ENCODE measurements around the gene TRAPPC12. TPM values are rescaled to one million over a fixed set of nuclear protein-coding genes. Genes with fewer than 3 reads are reported as not detected.
"Not testable (repeated sequence)": the region's sequence is repeated elsewhere in the genome, so short reads cannot be mapped to it uniquely, and the experiment has no call there.

TRAPPC12 gene
- total RNA-seq, 1 donor from 2014 or later, result 133 TPM

DNA sequence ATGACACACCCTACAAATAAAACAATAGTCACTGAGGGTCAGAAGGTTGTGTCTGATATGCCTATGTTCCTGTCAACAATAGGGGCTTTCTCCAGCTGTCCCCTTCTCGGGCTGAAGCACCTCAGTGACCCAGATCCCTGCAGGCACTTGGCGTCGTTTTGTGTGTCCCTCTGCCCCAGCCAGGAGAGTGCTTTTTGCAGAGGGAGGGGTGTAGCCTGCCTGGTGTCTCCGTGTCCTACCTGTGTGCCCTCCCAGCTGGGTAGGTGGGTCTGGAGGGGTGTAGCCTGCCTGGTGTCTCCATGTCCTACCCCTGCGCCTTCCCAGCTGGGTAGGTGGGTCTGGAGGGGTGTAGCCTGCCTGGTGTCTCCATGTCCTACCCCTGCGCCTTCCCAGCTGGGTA lies 74.5 kb downstream of the TRAPPC12 start:
- DNase-seq (ENCODE audit: low spot score), result not testable (repeated sequence)

DNA sequence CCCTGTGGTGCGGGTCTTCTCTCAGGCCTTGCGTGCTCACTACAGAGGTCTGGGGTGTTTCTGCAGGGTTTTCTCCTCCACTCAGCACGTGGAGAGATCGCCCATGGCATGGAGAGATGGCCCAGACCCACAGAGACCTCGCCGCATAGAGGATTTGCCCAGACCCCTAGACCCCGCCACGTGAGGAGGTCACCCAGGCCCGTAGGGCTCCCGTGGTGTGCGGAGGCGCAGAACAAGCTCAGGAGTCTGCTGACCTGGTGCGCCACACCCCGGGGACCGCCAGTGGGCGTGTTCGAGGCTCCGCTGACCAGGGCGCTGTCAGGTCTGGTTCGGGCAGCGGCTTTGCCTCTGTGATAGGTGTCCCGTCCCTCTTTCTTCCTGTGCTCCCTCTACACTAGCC lies 75.3 kb downstream of the TRAPPC12 start:
- no peak for DNase-seq (ENCODE audit: low spot score)

DNA sequence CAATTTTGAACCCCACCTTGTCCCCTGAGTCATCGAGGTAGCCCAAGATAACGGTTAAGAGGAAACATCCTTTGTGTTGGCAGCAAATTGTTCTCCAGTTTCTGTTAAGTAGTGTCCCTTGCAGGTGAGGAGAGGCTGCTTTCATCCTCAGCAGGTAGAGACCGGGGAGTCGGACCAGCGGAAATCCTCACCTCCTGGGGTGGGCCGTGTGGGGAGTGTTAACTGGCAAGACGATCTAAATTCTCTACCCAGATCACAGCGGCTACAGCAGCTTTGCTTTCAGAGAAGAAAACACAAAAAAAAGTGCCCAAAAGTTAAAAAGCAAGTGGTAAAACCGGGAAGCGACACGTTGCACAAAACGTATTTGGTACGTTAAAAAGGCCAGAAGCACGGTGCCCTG lies 76.6 kb downstream of the TRAPPC12 start:
- no peak for DNase-seq (ENCODE audit: low spot score)

DNA sequence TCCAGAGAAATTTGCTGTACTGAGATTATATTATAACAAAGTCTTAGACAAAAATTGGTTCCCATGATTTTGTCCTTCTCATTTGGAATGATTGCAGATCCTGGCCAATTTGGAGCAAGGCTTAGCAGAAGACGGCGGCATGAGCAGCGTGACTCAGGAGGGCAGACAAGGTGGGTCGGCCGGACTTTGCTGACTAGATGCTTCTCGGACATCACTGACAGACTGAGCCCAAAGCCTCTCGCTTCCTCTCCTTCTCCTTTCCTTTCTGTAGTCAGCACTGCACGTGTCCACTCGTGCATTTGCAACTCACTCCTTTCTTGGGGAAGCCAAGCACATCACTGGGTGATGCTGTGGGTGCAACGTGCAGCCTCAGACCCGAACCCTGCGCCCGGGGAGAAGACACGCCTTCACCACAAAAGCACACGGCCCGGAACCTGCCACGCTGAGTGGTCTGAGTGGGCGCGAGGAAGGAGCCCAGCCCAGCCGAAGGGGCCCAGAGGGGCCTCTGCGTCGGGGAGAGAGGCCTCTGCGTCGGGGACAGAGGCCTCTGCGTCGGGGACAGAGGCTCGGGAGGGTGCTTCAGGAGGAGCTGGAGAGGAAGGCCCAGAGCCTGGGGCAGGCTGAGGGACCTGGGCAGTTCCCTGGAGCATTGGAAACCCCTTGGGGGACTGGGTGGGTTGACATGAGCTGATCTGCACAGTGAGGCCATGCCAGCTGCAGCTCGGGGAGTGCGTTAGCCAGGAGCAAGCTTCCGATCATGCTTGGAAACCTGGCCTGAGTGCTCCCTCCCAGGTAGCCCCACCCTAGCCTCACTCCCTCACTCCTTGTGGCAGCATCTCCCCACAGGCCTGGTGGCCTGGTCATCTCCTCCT lies 78.3 kb downstream of the TRAPPC12 start:
- no peak for DNase-seq (ENCODE audit: low spot score)

DNA sequence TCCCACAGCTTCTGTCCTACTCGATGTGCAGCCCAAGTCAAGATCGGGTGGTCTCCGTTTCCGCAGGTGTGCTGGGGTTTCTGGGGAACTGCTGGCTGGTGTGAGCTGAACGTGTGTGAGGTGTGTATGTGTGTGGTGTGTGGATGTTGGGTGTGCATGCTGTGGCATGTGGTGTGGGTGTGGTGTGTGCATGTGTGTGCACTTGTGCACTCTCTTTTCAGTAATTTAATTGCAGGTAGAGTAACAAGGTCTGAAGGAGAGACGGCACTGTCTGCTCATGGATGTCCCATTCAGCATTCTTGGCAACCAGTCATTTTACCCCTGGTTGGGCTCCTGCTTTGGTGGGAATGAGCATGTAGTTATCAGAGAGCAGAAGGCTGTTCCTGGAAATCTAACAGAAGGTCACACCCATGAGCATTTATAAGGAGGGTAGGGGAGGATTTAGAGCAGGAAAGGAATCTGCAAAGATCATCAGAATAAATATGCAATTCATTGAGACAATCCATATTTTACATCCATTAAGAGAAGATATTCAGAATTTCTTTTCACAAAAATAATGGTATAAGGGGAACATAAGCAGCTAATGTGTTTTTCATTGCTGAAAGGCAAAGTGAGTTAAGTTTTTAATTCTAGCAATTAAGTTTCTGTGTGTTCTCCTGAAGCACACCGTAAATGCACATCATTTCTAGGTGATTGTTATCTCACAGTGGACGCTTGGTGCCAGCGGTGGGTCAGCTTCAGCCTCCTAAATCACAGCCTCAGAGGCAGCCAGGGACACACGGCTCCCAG lies 79.1 kb downstream of the TRAPPC12 start:
- peak; percentile 41 for DNase-seq (ENCODE audit: low spot score)

DNA sequence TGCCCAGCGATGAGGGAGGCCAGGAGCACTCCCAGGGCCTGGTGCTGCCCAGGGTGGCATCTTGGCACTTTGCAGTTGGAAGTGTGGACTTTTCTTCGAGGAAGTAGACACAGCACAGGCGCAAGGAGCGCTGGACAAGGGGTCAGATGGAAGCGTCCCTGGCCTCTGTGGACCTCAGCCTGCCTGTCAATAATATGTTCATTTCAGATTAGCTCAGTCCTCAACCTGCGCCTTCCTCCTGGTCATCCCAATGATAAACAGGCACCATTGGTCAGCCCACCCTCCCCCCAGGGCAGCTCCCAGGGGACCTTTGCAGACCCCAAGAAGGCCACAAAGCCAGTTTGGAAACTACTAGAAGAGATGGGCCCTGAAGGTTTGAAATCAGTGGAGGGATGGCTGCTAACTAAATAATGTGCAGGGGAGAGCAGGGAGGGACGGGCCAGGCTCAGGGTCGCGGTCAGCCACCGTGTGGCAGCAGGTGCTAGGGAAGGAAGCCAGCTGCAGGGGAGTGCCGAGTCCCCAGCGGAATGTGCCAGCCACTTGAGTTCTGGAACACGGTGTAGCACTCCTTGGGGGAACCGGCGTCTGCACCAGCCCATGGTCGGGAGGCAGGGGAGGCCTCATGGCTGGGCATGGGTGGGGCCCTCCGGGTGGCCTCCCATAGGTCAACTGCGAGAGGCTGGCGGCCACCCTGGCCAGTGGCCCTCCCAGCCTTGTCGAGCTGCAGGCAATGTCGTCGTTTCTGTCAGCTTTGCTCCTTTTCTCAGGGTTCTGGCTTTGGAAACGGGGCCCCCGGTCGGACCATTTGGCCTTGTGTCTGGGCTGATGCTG lies 79.9 kb downstream of the TRAPPC12 start:
- DNase-seq (ENCODE audit: low spot score), result no peak

DNA sequence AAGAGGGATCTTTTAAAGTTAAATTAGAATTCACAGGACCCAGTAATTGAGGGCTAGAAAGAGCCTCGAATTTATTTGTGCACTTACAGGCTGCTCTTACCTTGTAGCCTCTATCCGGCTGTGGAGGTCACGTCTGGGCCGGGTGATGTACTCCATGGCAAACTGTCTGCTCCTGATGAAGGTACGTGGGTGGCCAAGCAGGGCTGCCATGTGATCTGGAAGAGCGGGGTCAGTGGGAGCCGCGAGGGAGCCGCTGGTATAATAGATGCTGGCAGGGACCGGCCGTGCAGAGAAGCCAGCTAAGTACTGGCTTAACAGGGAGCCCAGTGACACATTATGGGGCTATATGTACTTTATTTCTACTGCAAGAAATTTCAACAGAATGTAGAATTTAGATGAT lies 80.7 kb downstream of the TRAPPC12 start:
- DNase-seq (ENCODE audit: low spot score), result no peak

DNA sequence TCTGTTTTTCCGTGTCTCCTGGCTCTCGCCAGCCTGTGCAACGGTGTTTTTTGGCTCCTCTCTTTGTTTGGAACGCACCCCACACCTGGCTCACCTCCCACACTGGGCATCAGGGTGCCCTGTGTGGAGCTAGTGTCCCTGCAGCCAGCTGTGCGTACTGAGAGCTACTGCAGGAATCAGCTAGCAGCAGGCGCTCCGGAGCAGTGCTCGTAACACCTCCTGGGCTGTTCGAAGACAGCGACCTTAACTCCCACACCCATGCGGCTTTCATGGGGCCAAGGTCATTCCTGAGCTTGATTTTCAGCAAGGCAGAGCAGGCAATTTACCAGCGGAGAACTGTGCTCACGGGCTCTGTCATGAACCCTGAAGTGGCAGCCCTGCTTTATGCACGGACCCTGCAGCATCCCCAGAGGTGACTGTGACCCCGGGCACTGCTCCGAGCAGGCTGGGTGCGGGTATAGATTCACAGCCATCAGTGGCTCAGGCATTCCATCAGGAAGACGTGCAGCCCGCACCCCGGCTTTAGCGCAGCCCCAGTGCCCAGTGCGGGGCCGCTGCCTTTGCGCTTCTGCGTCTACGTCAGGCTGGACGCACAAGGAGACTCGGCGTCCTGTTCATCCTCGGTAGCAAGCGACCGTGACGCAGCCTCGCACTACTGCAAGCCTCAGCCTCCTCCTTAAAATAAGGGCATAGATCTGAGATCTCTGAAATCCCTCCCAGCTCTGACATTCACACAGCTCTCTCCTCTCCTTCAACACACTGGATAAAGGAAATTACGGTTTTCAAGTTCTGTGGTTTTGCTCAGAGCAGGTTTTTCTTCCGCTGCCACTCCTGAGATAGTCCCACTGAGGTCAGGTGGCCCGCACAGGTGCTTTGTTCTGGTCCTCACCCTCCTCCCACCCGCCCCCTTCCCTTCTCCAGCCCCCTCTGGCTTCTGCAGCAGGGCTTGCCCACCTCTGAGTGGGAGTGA lies 81.6 kb downstream of the TRAPPC12 start:
- no peak for DNase-seq (ENCODE audit: low spot score)

DNA sequence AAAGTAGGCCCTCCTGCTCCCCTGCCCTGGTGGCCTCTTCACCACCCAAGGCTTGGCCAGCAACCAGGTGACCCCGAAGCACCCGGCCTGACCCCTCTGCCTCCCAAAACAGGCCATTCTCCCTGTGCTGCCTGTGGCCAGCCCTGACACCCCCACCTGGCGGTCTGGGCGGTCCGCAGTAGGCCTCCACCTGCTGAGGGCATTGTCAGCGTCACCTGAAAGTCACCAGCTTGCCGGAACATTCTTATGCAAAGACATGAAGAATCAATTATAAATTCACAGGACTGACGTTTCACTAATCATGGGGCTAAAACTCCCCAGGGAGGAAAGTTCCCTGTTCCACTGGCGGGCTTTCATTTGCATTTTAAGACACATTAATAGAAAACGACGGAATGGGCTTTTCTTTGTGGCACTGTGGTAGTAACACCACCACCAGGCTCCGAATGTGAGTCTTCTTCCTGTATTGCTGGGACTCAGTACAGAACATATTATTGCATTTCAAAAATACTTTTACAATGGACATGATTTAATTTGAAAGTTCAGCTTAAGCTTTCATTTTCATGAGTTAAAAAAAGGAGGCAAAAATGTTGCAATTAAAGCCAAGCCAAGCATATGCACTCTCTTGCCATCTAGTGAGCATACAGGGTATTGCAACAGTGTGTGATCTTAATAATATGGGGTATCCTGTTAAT lies 82.5 kb downstream of the TRAPPC12 start:
- peak; percentile 54 for DNase-seq (ENCODE audit: low spot score)

DNA sequence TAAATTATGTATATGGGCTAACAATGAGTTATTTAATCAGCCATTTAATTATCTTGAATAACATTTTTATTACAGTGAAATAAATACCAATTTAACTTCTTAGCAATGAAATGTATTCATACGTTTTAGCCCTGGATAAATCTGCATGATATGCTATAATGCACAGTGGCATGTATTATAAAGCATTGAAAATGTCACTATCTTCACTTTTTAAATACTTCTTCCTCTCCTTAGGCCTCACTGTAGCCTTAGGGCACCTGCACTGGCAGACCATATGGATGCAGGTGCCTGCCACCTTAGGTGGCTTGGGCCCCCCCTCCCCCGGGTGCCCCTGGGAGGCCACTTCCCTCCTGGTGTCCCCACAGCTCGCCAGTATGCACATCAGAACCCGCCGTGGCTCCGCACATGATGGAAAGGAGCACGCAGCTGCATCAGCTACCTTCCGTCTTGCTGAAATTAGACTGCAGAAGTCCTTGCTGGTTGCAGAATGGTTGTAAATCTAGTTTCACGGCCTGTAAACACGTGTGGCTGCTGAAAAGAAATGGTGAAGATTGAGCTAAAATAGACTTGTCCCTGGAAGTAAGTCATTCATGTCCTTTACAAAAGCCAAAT lies 83.1 kb downstream of the TRAPPC12 start:
- DNase-seq (ENCODE audit: low spot score), result no peak

DNA sequence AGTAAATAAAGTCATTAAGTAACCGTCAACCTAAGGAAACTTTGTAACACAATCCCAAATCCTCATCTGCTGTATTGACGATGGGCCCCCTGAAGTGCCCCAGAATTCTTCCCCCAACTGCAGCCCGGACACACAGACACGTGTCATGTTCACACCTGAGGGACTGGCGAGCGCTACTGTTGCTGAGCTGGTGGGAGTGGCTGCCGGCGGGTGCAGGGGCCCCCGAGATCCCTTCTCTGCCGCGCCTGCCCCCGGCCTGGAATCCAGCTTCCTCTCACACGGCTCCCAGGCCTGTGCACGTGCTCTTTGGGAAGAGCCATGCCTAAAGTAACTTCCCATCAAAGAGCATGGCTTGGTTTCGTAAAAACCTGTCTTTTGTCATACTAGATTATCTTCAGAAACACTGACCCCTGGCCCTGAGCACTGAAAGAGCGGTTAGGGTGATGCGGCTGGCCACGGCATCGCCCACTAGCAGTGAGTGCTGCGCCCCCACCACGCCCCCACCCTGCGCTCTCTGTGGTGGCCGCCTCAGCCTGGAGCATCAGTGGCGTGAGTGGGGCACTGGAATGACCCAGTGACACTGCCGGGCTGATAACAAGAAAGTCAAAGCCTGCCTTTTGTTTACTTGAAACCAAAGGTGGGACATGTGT lies 83.8 kb downstream of the TRAPPC12 start:
- no peak for DNase-seq (ENCODE audit: low spot score)

DNA sequence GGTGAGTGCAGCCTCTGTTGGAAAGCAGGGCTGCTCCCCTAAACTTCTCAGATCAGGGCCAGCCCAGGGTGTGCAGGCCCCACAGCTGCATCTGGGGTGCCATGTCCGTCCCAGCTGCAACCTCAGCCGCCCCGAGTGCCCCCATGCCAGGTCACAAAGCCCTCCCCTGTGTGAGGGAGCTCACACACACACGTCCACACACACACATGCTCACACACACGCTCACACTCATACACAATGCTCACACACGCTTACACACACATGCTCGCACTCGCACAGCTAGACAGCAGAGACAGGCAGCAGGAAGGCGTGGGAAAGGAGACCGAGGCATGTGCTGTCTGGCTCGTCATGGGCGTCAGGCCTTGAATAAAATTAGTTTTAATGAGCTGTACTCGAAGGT lies 84.5 kb downstream of the TRAPPC12 start:
- DNase-seq (ENCODE audit: low spot score), result no peak

DNA sequence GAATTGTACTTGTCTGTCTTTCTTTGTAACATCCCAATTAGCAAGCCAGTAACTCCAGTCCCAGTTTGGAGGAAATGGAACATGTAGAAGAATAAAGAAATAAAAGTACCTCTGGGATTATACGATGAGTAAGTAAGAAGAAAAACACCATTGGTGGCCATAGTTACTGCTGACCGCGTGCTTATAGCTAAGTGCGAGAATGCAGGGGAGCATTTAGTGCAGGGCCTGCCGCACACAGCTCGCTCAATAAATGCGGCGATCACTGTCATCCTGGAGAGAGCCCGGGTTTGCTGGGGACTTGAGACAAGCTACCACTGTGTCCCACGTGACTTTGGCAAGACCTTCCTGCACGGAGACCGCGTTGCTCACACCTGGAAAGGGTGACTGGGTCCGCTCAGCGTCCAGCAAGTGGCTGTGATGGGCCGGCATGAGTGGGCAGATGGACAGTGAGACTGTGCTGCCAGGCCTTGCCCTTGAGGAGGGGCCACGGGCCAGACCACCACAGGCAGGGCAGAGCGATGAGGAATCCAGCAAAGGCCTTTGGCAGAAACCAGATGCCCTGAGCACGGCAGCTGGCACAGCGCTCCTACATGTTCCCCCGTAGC lies 85.0 kb downstream of the TRAPPC12 start:
- DNase-seq (ENCODE audit: low spot score), result no peak

DNA sequence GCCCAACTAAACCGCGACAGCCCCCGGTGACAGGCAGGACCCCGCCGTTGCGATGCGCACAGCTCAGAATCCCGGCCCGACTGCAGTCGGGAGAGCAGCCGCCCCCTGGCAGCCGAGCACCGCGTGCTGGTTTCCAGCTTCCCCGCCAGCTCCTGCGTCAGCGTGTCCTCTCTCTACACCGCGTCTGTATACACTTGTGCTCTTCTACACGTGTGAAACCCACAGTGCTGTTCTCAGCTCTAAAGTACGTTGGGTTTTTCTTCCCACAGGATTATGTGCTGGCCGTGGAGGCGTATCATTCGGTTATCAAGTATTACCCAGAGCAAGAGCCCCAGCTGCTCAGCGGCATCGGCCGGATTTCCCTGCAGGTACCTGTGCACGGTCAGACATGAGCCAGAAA lies 85.8 kb downstream of the TRAPPC12 start:
- no peak for DNase-seq (ENCODE audit: low spot score)

DNA sequence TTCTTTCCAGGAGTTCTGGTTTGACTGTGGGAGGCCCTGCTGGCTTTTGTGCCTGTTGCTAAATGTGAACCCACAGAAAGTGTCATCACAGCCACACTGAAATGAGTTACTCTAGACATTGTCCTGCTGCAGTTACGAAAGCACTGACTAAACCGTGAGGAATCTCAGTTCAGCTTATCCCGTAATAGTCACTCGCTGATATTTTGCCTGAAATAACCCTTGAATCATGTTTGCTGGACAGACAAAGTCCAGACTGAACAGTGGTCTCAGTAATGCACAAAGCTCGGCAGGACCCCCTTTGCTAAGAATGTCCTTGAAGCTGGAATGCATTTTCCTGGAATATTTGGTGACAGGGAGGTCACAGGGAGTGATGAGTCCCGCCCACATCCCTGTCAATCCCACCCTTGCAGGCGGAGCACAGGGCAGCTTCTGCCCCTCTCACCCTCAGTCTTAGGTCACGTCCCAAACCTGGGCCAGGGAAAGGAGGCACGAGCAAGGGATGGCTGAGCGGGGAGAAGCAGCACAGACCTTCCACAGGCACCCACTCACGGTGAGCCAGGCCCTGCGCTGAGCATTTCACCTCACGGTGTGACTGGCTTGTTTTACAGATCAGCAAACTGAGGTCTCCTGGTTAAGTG lies 86.5 kb downstream of the TRAPPC12 start:
- DNase-seq (ENCODE audit: low spot score), result peak; percentile 65

DNA sequence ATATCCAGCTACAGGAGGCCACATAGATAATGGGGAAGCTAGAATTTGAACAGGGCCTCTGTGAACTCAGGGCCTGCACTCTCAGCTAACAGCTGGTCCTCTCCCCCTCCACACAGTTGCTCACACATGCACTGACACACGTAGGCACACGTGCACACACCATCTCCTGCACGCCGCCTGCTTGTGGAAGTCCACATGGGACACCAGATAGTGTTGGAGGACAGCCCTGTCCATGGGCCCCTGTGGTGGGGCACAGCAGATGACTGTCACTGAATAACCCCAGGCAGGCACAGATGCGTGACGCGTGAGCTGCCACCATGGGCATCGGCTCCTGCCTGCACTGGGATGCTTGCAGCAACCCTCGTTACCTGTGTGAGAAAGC lies 87.0 kb downstream of the TRAPPC12 start:
- no peak for DNase-seq (ENCODE audit: low spot score)

DNA sequence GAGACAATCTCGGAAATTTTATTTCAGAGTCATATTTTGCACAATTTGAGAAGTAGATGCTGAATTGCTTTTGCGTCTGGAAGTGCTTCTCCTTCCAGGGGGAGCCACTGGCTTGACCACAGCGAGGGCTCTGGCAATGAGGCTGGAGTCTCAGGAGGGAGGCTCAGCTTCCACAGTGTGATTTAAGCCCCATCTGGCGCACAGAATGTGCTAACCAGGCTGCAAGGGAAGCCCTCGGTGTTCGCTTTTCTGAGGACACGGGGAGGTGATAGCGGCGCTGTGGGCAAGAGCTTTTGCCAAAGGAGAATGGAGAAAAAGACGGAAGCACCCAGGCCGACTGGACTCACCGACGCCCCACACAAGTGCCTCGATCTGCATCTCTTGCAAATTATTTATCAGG lies 87.5 kb downstream of the TRAPPC12 start:
- DNase-seq (ENCODE audit: low spot score), result no peak

DNA sequence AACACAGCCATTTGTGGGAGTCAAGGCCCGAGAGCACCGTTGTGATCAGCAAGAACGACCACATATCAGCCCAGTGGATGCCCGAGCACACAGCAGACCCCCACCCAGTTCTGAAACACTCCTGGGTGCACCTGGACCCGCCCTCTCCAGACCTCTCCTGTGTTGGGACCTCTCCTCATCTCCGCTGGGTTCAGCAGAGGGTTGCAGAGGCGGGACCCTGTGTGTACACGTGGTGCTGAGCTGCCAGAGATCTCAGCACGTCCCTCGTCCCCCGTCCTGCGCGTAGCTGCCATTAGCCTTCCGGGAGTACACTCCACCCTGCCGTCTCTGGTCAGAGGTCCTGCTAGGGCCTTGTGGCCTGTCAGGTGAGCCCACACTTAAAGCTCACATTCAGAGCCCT lies 88.2 kb downstream of the TRAPPC12 start:
- no peak for DNase-seq (ENCODE audit: low spot score)
